Limb (tissue), 2 donors: ENCODE measurements around the gene UBR4.

ENCODE experiments used
- DNase-seq, 2 donors: peaks; one replicate each; pipeline ENCODE4 v3.0.0-alpha.2; 2016; ENCODE audit errors: extremely low spot score in 2 of 2

Gene UBR4

GRCh38 chr1:19057784-19058475 is 152.1 kb downstream of the UBR4 start:
- no peak for DNase-seq

- DNase-seq: no peak
These were observed 152.8 kb downstream of the UBR4 start for GRCh38 chr1:19057182-19057779.

GRCh38 chr1:19055701-19056100 is 154.4 kb downstream of the UBR4 start:
- no peak for DNase-seq

GRCh38 chr1:19055001-19055400 is 155.1 kb downstream of the UBR4 start:
- no peak for DNase-seq

- no peak for DNase-seq
These were observed 155.8 kb downstream of the UBR4 start for GRCh38 chr1:19054216-19054615.

- DNase-seq: no peak
These were observed 156.6 kb downstream of the UBR4 start for GRCh38 chr1:19053486-19053885.

GRCh38 chr1:19049798-19050197 is 160.3 kb downstream of the UBR4 start:
- DNase-seq: no peak

GRCh38 chr1:19049128-19049768 is 160.8 kb downstream of the UBR4 start:
- DNase-seq: no peak

GRCh38 chr1:19046972-19047731 is 162.9 kb downstream of the UBR4 start:
- DNase-seq: peak in 1 of 2 donors; percentile 15

- DNase-seq: no peak
These were observed 163.9 kb downstream of the UBR4 start for GRCh38 chr1:19045898-19046880.

GRCh38 chr1:19044975-19045831 is 164.9 kb downstream of the UBR4 start:
- no peak for DNase-seq

GRCh38 chr1:19044471-19044870 is 165.6 kb downstream of the UBR4 start:
- DNase-seq: no peak

- DNase-seq: no peak
These were observed 166.3 kb downstream of the UBR4 start for GRCh38 chr1:19043579-19044443.

GRCh38 chr1:19042675-19043578 is 167.1 kb downstream of the UBR4 start:
- DNase-seq: no peak

GRCh38 chr1:19040010-19040680 is 169.9 kb downstream of the UBR4 start:
- DNase-seq: no peak

GRCh38 chr1:19038732-19039131 is 171.3 kb downstream of the UBR4 start:
- DNase-seq: no peak

- DNase-seq: no peak
These were observed 172.0 kb downstream of the UBR4 start for GRCh38 chr1:19038096-19038495.
